ENCODE measurements around the gene SLC7A9.

- no peak for TF ChIP-seq ZNF430 (CRISPR knock-in tag; IDR thresholded peaks at IDR 0.05)
- no peak for TF ChIP-seq KDM1A (CRISPR knock-in tag; IDR thresholded peaks at IDR 0.05)
- no peak for TF ChIP-seq SMAD3 (CRISPR knock-in tag; IDR thresholded peaks at IDR 0.05)
- no peak for TF ChIP-seq SUZ12 (IDR thresholded peaks at IDR 0.05; ENCODE audit: low read depth, low read length)
- no peak for TF ChIP-seq CTCF (CRISPR knock-in tag; IDR thresholded peaks at IDR 0.05)
- no peak for TF ChIP-seq ZFX (CRISPR knock-in tag; IDR thresholded peaks at IDR 0.05; ENCODE audit: low read depth)
- no peak for TF ChIP-seq ATF2 (CRISPR knock-in tag; IDR thresholded peaks at IDR 0.05)
- TF ChIP-seq NFE2L1 (CRISPR knock-in tag; IDR thresholded peaks at IDR 0.05; ENCODE audit: borderline replicate concordance), result no peak
- no peak for TF ChIP-seq ZFP1 (CRISPR knock-in tag; IDR thresholded peaks at IDR 0.05)
- TF ChIP-seq RFXAP (CRISPR knock-in tag; IDR thresholded peaks at IDR 0.05; ENCODE audit: borderline replicate concordance), result no peak
- no peak for TF ChIP-seq CEBPZ (IDR thresholded peaks at IDR 0.05; ENCODE audit: low read length)
- TF ChIP-seq ATF7-NPFF (CRISPR knock-in tag; IDR thresholded peaks at IDR 0.05; ENCODE audit: low read depth), result no peak
Measured at GRCh38 chr19:32843716-32844245, 25.8 kb downstream of the SLC7A9 start.
